Measurements from ENCODE around the gene EXOSC9. TPM values are rescaled to one million over a fixed set of nuclear protein-coding genes. Genes with fewer than 3 reads are reported as not detected.

Gene EXOSC9
- polyA plus RNA-seq, 1 donor from 2014 or later = 67.4 TPM

DNA sequence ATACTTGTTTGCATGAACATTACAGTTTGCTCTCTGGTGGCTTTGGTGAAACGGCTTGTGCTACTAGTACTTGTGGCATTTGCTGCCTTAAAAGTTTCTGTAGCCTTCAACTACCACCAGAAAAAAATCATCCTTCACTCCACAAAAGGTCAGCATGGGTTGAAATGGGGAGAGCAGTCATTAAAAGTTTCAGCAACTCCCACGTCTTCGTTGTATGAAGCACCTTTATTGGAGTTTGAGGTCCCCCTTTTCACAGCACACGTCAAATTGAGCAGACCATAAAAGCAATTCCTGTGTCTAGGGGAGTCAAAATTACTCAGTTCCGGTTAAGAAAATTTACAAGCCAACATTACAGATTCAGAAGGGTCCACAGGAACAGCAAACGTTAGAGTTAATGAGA is 45.5 kb downstream of the EXOSC9 start:
- no peak overlapping the region for H3K4me3 ChIP-seq (ENCODE audit: low read length)
- no peaks in the 10 kb centered on the region for H4K20me1 ChIP-seq (ENCODE audit: insufficient read depth)
- no peak overlapping the region for H2AFZ ChIP-seq (ENCODE audit: low read depth, low read length)
- no peaks in the 10 kb centered on the region for H3F3A ChIP-seq (ENCODE audit: insufficient read depth, low read length, poor library complexity, severe bottlenecking)
- no peaks in the 10 kb centered on the region for H3K79me2 ChIP-seq (replicated peaks; ENCODE audit: insufficient read depth, low read length)
- H3K9ac ChIP-seq (ENCODE audit: low read length) = no peak overlapping the region
- no peaks in the 10 kb centered on the region for H3K36me3 ChIP-seq (ENCODE audit: insufficient read depth, low read length)
- H3K4me2 ChIP-seq (ENCODE audit: low read length) = no peak overlapping the region
- H3K9me3 ChIP-seq (ENCODE audit: low read length) = no peaks in the 10 kb centered on the region
- H3K27ac ChIP-seq (ENCODE audit: low read length) = no peak overlapping the region
- H3K9me2 ChIP-seq (ENCODE audit: insufficient read depth, low read length) = no peaks in the 10 kb centered on the region
- H3K27me3 ChIP-seq (ENCODE audit: insufficient read depth, low read depth, low read length) = no peaks in the 10 kb centered on the region
- TF ChIP-seq TAF1 (IDR thresholded peaks at IDR 0.05; ENCODE audit: low read depth) (no peak), RAD21 (conservative IDR thresholded peaks at IDR 0.05) (no peak), EP300 (conservative IDR thresholded peaks at IDR 0.05; ENCODE audit: poor library complexity, severe bottlenecking) (no peak), POLR2AphosphoS5 (IDR thresholded peaks at IDR 0.05) (no peak), MXI1 (conservative IDR thresholded peaks at IDR 0.05; ENCODE audit: poor library complexity, severe bottlenecking) (no peak), EZH2 (IDR thresholded peaks at IDR 0.05; ENCODE audit: borderline replicate concordance, insufficient read depth, low read length, poor library complexity, severe bottlenecking) (no peak), SMC3 (conservative IDR thresholded peaks at IDR 0.05; ENCODE audit: poor library complexity) (no peak)
- TF ChIP-seq, protein P1, sequence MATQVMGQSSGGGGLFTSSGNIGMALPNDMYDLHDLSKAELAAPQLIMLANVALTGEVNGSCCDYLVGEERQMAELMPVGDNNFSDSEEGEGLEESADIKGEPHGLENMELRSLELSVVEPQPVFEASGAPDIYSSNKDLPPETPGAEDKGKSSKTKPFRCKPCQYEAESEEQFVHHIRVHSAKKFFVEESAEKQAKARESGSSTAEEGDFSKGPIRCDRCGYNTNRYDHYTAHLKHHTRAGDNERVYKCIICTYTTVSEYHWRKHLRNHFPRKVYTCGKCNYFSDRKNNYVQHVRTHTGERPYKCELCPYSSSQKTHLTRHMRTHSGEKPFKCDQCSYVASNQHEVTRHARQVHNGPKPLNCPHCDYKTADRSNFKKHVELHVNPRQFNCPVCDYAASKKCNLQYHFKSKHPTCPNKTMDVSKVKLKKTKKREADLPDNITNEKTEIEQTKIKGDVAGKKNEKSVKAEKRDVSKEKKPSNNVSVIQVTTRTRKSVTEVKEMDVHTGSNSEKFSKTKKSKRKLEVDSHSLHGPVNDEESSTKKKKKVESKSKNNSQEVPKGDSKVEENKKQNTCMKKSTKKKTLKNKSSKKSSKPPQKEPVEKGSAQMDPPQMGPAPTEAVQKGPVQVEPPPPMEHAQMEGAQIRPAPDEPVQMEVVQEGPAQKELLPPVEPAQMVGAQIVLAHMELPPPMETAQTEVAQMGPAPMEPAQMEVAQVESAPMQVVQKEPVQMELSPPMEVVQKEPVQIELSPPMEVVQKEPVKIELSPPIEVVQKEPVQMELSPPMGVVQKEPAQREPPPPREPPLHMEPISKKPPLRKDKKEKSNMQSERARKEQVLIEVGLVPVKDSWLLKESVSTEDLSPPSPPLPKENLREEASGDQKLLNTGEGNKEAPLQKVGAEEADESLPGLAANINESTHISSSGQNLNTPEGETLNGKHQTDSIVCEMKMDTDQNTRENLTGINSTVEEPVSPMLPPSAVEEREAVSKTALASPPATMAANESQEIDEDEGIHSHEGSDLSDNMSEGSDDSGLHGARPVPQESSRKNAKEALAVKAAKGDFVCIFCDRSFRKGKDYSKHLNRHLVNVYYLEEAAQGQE (IDR thresholded peaks at IDR 0.05; ENCODE audit: borderline replicate concordance) = no peak
- TF ChIP-seq, protein P2, sequence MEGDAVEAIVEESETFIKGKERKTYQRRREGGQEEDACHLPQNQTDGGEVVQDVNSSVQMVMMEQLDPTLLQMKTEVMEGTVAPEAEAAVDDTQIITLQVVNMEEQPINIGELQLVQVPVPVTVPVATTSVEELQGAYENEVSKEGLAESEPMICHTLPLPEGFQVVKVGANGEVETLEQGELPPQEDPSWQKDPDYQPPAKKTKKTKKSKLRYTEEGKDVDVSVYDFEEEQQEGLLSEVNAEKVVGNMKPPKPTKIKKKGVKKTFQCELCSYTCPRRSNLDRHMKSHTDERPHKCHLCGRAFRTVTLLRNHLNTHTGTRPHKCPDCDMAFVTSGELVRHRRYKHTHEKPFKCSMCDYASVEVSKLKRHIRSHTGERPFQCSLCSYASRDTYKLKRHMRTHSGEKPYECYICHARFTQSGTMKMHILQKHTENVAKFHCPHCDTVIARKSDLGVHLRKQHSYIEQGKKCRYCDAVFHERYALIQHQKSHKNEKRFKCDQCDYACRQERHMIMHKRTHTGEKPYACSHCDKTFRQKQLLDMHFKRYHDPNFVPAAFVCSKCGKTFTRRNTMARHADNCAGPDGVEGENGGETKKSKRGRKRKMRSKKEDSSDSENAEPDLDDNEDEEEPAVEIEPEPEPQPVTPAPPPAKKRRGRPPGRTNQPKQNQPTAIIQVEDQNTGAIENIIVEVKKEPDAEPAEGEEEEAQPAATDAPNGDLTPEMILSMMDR (IDR thresholded peaks at IDR 0.05; ENCODE audit: poor library complexity, severe bottlenecking) = no peak

DNA sequence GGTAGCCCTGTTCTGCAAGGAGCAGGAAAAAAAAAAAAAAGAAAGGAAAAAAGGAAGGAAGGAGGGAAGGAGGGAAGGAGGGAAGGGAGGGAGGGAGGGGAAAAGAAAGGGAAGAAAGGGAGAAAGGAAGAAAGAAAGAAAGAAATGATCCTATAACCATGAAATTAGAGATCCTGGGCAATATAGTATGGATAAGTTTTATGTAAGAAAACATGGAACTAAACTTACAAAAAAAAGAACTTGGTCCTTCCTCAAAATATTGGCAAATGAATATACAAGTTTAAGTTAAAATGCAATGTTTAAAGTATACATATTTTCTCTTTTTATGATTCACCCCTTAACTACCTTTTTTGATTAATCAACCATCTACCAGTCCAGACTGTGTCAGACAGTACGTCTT is 50.2 kb downstream of the EXOSC9 start:
- Histone ChIP-seq H3K4me3 (ENCODE audit: low read length) (no peak overlapping the region), H3K9me2 (ENCODE audit: insufficient read depth, low read length) (no peaks in the 10 kb centered on the region), H3K27me3 (ENCODE audit: insufficient read depth, low read depth, low read length) (no peaks in the 10 kb centered on the region), H3K9ac (ENCODE audit: low read length) (no peak overlapping the region), H3K9me3 (ENCODE audit: low read length) (no peaks in the 10 kb centered on the region), H3K36me3 (ENCODE audit: insufficient read depth, low read length) (no peaks in the 10 kb centered on the region), H3K27ac (ENCODE audit: low read length) (no peak overlapping the region), H4K20me1 (ENCODE audit: insufficient read depth) (no peaks in the 10 kb centered on the region), H3K4me2 (ENCODE audit: low read length) (no peak overlapping the region), H3F3A (ENCODE audit: insufficient read depth, low read length, poor library complexity, severe bottlenecking) (no peaks in the 10 kb centered on the region), H3K79me2 (replicated peaks; ENCODE audit: insufficient read depth, low read length) (no peaks in the 10 kb centered on the region), H2AFZ (ENCODE audit: low read depth, low read length) (no peak overlapping the region)
- TF ChIP-seq, protein P2 (IDR thresholded peaks at IDR 0.05; ENCODE audit: poor library complexity, severe bottlenecking) = no peak
- TF ChIP-seq TAF1 (IDR thresholded peaks at IDR 0.05; ENCODE audit: low read depth) (no peak), EZH2 (IDR thresholded peaks at IDR 0.05; ENCODE audit: borderline replicate concordance, insufficient read depth, low read length, poor library complexity, severe bottlenecking) (no peak), POLR2AphosphoS5 (IDR thresholded peaks at IDR 0.05) (no peak), RAD21 (conservative IDR thresholded peaks at IDR 0.05) (no peak), EP300 (conservative IDR thresholded peaks at IDR 0.05; ENCODE audit: poor library complexity, severe bottlenecking) (no peak), SMC3 (conservative IDR thresholded peaks at IDR 0.05; ENCODE audit: poor library complexity) (no peak), MXI1 (conservative IDR thresholded peaks at IDR 0.05; ENCODE audit: poor library complexity, severe bottlenecking) (no peak)
- TF ChIP-seq, protein P1 (IDR thresholded peaks at IDR 0.05; ENCODE audit: borderline replicate concordance) = no peak

All from neural cell (in vitro differentiated cells).